ENCODE data around the gene CD151.

Gene CD151

DNA sequence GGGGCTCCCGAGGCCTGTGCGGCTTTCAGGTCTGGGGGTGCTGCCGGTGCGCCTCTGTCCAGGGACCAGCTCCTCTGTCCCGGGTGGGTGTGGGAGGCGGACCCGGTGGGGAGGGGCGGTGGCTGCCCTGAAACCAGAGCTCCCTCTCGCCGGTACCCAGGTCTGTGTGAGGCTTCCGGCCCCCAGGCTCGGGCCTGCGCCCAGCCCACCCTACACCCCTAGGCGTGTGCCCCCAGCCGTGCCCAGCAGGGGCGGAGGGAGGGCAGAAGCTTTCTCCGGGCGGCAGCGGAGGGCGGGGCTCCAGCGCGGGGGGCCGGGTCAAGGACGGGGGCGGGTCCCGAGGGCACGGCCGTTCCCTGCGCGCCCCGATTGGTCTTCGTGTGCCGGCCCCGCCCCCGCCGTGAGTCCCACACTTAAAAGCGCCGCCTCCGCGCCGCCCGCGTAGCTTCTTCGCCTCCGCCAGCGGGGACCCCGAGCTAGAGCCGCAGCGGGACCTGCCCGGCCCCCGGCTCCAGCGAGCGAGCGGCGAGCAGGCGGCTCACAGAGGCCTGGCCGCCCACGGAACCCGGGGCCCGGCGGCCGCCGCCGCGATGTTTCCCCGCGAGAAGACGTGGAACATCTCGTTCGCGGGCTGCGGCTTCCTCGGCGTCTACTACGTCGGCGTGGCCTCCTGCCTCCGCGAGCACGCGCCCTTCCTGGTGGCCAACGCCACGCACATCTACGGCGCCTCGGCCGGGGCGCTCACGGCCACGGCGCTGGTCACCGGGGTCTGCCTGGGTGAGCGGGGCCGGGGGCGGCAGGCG, 13.4 kb upstream of the CD151 start:
- Histone ChIP-seq H2AFZ (ENCODE audit: low read length) (no peak overlapping the region), H4K20me1 (ENCODE audit: insufficient read depth, low read length) (no peaks in the 10 kb centered on the region), H3K79me2 (ENCODE audit: insufficient read depth, low read length) (no peaks in the 10 kb centered on the region), H3K27me3 (ENCODE audit: insufficient read depth, low read length) (no peaks in the 10 kb centered on the region), H3K9me3 (ENCODE audit: low read length) (no peaks in the 10 kb centered on the region), H3K36me3 (ENCODE audit: insufficient read depth, low read length) (peaks cover 16% of the 10 kb centered on the region), H3K27ac (ENCODE audit: low read depth, low read length, poor library complexity, severe bottlenecking) (no peak overlapping the region), H3K4me2 (ENCODE audit: low read length) (peak overlapping the region; percentile 85), H3F3A (ENCODE audit: insufficient read depth, low read length) (peaks cover 4% of the 10 kb centered on the region; the same call in 1 of the 2 replicates), H3K4me3 (ENCODE audit: low read depth, low read length, poor library complexity, severe bottlenecking) (peak overlapping the region; percentile 75), H3K9ac (ENCODE audit: low read length) (peak overlapping the region; percentile 77), H3K4me1 (ENCODE audit: insufficient read depth, low read length, severe bottlenecking) (peaks cover 15% of the 10 kb centered on the region), H3K9me2 (ENCODE audit: low read depth, low read length) (no peaks in the 10 kb centered on the region)
- TF ChIP-seq EZH2 (IDR thresholded peaks at IDR 0.05; ENCODE audit: borderline replicate concordance, low read length): no peak
- TF ChIP-seq, protein P1, sequence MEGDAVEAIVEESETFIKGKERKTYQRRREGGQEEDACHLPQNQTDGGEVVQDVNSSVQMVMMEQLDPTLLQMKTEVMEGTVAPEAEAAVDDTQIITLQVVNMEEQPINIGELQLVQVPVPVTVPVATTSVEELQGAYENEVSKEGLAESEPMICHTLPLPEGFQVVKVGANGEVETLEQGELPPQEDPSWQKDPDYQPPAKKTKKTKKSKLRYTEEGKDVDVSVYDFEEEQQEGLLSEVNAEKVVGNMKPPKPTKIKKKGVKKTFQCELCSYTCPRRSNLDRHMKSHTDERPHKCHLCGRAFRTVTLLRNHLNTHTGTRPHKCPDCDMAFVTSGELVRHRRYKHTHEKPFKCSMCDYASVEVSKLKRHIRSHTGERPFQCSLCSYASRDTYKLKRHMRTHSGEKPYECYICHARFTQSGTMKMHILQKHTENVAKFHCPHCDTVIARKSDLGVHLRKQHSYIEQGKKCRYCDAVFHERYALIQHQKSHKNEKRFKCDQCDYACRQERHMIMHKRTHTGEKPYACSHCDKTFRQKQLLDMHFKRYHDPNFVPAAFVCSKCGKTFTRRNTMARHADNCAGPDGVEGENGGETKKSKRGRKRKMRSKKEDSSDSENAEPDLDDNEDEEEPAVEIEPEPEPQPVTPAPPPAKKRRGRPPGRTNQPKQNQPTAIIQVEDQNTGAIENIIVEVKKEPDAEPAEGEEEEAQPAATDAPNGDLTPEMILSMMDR (IDR thresholded peaks at IDR 0.05; ENCODE audit: low read length): no peak

DNA sequence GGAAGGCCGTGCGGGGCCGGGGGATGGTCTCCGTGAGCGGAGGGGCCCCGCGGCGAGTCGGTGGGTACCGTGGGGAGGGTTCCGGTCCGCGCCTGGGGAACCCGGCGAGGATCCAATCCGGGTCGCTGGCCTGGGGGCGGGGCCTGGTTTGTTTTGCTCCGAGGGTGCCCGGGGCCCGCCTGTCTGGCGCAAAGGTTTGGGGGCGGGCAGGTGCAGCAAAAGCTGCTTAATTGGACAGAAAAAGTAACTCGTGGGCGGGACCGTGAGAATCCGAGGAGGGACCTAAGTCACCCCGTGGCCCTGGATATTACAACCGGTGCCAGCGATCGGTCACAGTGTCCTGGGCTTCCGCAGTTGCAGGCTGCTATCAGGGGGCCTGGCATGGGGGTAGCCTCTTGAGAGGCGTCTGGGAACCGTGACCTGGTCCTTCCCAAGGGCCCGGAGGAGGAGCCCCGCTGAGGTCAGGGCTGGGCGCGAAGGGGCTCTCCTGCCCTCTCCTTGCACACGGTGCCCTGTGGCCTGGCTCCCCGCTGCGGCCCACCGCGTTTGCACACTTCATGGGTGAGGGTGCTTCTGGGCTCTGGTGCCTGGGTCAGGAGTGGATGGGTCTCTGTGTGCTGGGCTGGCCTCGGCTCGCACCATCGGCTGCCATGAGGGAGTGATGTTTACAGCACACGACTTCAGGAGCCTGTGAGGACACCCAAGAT, 12.7 kb upstream of the CD151 start:
- H3K4me2 ChIP-seq (ENCODE audit: low read length): peak overlapping the region; percentile 85
- peaks cover 15% of the 10 kb centered on the region for H3K4me1 ChIP-seq (ENCODE audit: insufficient read depth, low read length, severe bottlenecking)

DNA sequence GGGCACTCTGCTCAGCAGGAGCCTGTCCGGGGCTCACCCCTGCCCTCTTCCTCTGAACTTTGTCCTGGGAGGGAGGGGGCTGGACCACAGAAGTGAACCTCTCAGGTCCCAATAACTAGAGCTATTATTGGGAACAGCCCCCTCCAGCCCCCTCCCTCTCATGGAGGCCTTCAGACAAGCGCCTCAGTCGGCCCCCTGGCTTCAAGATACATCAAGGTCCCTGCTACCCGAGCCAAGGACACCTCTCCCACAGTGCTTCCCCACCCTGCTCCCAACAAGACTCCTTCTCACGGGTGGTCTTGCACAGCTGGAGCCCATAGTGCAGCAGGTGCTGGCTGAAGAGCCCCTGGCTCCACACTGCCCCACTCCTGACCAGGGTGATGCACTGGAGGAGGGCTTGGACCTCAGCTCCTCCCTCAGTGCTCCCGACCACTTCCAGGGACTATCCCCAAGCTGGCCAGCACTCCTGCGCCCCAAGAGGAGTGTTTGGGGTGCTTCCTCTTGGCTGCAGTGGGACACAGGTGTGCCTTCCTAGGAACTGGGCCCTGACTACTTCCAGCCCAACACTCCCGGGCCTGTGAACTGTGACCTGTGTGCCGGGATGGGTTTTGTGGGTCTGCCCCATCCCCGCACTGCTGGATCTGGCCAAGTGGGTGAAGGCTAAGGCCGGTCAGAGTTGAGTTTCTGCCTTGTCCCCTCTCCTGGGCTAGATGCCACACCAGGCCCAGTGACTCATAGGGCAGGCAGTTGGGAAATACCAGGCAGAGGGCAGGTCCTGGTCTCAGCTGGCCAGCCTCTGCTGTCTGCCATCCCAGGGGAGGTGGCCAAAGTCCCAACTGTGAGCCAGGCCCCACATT, 11.9 kb upstream of the CD151 start:
- Histone ChIP-seq H2AFZ (ENCODE audit: low read length) (no peak overlapping the region), H3K9ac (ENCODE audit: low read length) (peak overlapping the region; percentile 77; the same call in 1 of the 2 replicates), H3K4me2 (ENCODE audit: low read length) (peak overlapping the region; percentile 85), H3K4me3 (ENCODE audit: low read depth, low read length, poor library complexity, severe bottlenecking) (peak overlapping the region; percentile 75), H3K79me2 (ENCODE audit: insufficient read depth, low read length) (no peaks in the 10 kb centered on the region), H4K20me1 (ENCODE audit: insufficient read depth, low read length) (no peaks in the 10 kb centered on the region), H3F3A (ENCODE audit: insufficient read depth, low read length) (peaks cover 4% of the 10 kb centered on the region; the same call in 1 of the 2 replicates), H3K4me1 (ENCODE audit: insufficient read depth, low read length, severe bottlenecking) (peaks cover 15% of the 10 kb centered on the region), H3K9me3 (ENCODE audit: low read length) (no peaks in the 10 kb centered on the region), H3K27me3 (ENCODE audit: insufficient read depth, low read length) (no peaks in the 10 kb centered on the region), H3K27ac (ENCODE audit: low read depth, low read length, poor library complexity, severe bottlenecking) (no peak overlapping the region), H3K36me3 (ENCODE audit: insufficient read depth, low read length) (peaks cover 19% of the 10 kb centered on the region), H3K9me2 (ENCODE audit: low read depth, low read length) (no peaks in the 10 kb centered on the region)
- TF ChIP-seq, protein P1 (IDR thresholded peaks at IDR 0.05; ENCODE audit: low read length): no peak
- no peak for TF ChIP-seq EZH2 (IDR thresholded peaks at IDR 0.05; ENCODE audit: borderline replicate concordance, low read length)

More for the DNA sequence above, 12.7 kb upstream of the CD151 start:
- peaks cover 4% of the 10 kb centered on the region; the same call in 1 of the 2 replicates for H3F3A ChIP-seq (ENCODE audit: insufficient read depth, low read length)
- no peaks in the 10 kb centered on the region for H3K9me2 ChIP-seq (ENCODE audit: low read depth, low read length)
- H3K27me3 ChIP-seq (ENCODE audit: insufficient read depth, low read length): no peaks in the 10 kb centered on the region
- H3K79me2 ChIP-seq (ENCODE audit: insufficient read depth, low read length): no peaks in the 10 kb centered on the region
- H3K27ac ChIP-seq (ENCODE audit: low read depth, low read length, poor library complexity, severe bottlenecking): no peak overlapping the region
- no peaks in the 10 kb centered on the region for H4K20me1 ChIP-seq (ENCODE audit: insufficient read depth, low read length)
- H3K9me3 ChIP-seq (ENCODE audit: low read length): no peaks in the 10 kb centered on the region
- peak overlapping the region; percentile 77 for H3K9ac ChIP-seq (ENCODE audit: low read length)
- H2AFZ ChIP-seq (ENCODE audit: low read length): no peak overlapping the region
- TF ChIP-seq, protein P1 (IDR thresholded peaks at IDR 0.05; ENCODE audit: low read length): no peak
- no peak for TF ChIP-seq EZH2 (IDR thresholded peaks at IDR 0.05; ENCODE audit: borderline replicate concordance, low read length)
- peak overlapping the region; percentile 75 for H3K4me3 ChIP-seq (ENCODE audit: low read depth, low read length, poor library complexity, severe bottlenecking)
- H3K36me3 ChIP-seq (ENCODE audit: insufficient read depth, low read length): peaks cover 18% of the 10 kb centered on the region
